GM12865 (cell line): ENCODE results near the gene ACER3.
"Not testable (repeated sequence)": the region's sequence is repeated elsewhere in the genome, so short reads cannot be mapped to it uniquely, and the experiment has no call there.

Experiments
- DNase-seq: peaks from one replicate; pipeline ENCODE4 v3.0.0; 2010; ENCODE audit warnings: low read depth
- H3K4me3 ChIP-seq: 2 replicates; pipeline ENCODE4 v1.5.1; 2011; ENCODE audit warnings: mild to moderate bottlenecking, low read depth, low read length, control low read depth
- TF ChIP-seq, protein P1 (sequence below): IDR thresholded peaks from 2 replicates; pipeline ENCODE4 v1.5.1; 2011; ENCODE audit warnings: low read length, control low read depth, low read depth, inconsistent platforms; ENCODE audit not compliant: insufficient read depth; ENCODE audit errors: missing control alignments

ACER3 gene

DNA sequence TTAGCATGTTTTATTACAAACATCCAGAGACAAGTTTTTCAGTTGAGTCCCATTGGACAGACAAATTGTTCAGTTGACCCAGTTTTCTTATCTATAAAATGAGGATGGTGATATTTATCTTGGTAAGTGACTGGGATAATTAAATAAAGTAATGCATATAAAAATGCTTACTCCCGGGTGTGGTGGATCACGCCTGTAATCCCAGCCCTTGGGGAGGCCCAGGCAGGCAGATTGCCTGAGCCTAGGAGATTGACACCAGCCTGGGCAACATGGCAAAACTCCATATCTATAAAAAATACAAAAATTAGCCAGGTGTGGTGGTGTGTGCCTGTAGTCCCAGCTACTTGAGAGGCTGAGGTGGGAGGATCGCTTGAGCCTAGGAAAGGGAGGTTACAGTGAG lies 15.6 kb upstream of the ACER3 start:
- TF ChIP-seq, protein P1, sequence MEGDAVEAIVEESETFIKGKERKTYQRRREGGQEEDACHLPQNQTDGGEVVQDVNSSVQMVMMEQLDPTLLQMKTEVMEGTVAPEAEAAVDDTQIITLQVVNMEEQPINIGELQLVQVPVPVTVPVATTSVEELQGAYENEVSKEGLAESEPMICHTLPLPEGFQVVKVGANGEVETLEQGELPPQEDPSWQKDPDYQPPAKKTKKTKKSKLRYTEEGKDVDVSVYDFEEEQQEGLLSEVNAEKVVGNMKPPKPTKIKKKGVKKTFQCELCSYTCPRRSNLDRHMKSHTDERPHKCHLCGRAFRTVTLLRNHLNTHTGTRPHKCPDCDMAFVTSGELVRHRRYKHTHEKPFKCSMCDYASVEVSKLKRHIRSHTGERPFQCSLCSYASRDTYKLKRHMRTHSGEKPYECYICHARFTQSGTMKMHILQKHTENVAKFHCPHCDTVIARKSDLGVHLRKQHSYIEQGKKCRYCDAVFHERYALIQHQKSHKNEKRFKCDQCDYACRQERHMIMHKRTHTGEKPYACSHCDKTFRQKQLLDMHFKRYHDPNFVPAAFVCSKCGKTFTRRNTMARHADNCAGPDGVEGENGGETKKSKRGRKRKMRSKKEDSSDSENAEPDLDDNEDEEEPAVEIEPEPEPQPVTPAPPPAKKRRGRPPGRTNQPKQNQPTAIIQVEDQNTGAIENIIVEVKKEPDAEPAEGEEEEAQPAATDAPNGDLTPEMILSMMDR: no peak
- no peak for DNase-seq
- no peak overlapping the region for H3K4me3 ChIP-seq

DNA sequence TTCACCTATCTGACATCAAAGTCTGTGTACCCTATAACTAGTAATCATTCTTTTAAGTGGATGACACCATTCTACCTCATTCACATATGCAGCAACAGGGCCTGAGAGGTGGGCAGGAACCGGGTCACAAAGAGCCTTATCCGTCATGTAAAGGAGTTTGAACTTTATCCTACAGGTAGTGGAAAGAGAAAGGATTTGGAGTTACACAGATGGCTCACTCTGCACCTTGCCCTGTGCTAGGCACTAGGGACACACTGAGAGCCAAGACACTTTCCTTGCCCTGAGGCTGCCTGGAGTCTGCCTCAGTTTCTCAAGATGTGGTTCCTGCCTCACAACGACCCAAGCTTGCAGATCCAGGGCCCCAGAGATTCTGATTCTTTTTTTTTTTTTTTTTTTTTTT lies 14.3 kb upstream of the ACER3 start:
- no peak overlapping the region for H3K4me3 ChIP-seq
- DNase-seq: no peak
- TF ChIP-seq, protein P1: no peak

DNA sequence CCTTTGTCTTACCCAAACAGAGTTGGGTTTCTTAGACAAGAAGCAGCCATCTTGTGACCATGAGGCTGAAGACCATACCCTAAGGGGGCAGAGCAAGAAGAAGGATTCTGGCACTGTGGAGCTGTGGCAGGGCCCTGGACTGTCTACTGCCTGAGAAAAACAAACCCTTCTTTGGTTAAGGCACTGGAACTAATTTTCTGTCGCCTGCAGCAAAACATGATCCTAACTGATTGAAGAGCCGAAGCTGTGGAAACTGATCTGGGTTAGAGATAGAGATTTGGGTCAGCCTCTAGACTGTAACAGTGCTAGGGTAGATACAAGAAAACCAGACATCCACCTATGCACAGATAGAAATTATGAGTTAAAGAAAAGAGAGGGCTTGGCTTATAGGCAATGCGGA lies 11.3 kb upstream of the ACER3 start:
- TF ChIP-seq, protein P1: no peak
- H3K4me3 ChIP-seq: no peak overlapping the region
- DNase-seq: no peak

DNA sequence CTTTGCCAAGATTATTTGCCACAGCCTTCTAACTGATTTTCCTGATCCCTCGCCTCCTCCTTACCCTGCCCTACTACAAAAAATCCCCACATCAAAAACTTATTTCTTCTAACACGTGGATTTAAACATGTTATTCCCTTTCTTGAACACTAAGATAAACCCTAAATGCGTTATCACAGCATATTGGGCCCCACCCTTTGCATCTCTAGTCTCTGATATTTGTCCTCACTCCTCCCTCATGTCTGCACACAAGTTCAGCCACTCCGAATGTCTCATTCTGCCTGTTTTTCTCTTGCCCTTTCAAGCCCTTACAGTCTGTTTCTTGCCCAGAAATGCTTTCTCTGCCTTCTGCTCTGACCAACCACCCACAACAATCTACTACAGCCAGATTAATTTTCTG lies 10.6 kb upstream of the ACER3 start:
- DNase-seq: no peak

DNA sequence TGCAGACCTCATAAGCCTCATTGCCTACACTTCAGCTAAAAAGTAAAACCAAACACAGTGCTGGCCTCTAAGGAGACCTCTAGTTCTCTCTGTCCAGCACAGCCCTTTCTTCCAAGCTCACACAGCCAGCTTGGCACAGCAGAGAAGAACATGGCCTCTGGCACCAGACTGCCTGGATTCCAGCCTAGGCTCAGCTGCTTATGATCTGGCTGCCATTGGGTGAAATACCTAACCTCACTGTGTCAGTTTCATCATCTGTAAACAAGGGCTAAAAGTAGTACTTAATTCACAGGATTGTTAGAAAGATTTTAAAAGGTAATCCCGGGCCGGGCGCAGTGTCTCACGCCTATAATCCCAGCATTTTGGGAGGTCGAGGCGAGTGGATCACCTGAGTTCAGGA lies 9.9 kb upstream of the ACER3 start:
- no peak for DNase-seq
- H3K4me3 ChIP-seq: no peak overlapping the region
- TF ChIP-seq, protein P1: no peak

More for the DNA sequence above, 10.6 kb upstream of the ACER3 start:
- TF ChIP-seq, protein P1: no peak
- H3K4me3 ChIP-seq: no peak overlapping the region

DNA sequence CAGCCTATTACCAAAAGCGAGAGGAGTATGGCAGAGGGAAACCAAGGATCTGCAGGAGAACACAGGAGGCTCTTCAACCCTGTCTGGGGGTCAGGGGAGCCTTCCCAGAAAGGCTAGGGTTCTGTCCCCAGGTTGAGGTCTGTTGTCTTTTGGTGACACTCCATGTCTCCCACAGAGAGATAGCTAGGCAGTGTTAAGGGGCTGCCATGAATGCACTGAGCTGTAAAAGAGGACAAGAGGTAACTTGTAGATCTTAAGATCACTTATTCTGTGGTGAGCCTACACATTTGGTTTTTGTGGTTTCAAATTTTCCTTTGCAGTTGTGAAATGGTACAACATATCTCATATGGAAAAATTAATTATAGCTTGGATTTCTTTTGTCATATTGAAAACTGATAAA lies 6.0 kb upstream of the ACER3 start:
- TF ChIP-seq, protein P1: no peak
- no peak for DNase-seq
- no peak overlapping the region for H3K4me3 ChIP-seq

DNA sequence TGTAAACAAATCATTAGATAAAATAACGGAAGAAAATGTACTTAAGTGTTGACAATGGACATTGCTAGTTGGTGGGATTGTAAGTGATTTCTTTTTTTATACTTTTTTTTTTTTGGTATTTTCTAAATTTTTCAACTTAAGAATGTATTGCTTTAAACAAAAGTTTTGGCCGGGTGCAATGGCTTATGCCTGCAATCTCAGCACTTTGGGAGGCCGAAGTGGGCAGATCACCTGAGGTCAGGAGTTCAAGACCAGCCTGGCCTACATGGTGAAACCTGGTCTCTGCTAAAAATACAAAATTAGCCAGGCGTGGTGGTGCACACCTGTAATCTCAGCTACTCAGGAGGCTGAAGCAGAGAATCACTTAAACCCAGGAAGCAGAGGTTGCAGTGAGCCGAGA lies 5.0 kb upstream of the ACER3 start:
- not testable (repeated sequence) for H3K4me3 ChIP-seq, DNase-seq

DNA sequence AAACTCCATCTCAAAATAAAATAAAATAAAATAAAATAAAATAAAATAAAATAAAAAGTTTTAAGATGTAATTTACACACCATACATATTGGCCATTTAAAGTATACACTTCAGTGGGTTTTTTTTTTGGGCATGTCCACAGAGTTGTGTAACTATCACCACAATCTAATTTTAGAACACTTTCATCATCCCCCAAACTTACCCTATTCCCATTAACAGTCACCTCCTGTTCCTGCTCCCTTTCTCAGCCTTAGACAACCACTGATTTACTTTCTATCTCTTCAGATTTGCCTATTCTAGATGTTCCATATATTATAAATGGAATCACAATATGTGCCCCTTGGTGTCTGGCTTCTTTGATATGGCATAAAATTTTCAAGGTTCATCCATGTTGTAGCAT lies 4.6 kb upstream of the ACER3 start:
- H3K4me3 ChIP-seq: no peak overlapping the region
- no peak for DNase-seq
- TF ChIP-seq, protein P1: no peak
